NK-92 (cell line): ENCODE results near the gene SLC6A8.

Source experiments
- DNase-seq: peaks from one replicate; lab custom pipeline; 2025; ENCODE audit not compliant: unreplicated experiment; lab: John Stamatoyannopoulos, UW

The SLC6A8 gene

GRCh38 chrX:153687121-153688039 lies at the start of gene SLC6A8:
Gene SLC6A8 (plus strand): TSS chrX:153687926. CDS start chrX:153688575, 649 bp downstream.
- DNase-seq, result no peak

GRCh38 chrX:153638041-153638371 lies 49.7 kb upstream of the SLC6A8 start:
- no peak for DNase-seq

GRCh38 chrX:153638436-153639176 lies 49.1 kb upstream of the SLC6A8 start:
- DNase-seq, result no peak

GRCh38 chrX:153639177-153640044 lies 48.3 kb upstream of the SLC6A8 start:
- DNase-seq, result no peak

GRCh38 chrX:153640045-153640686 lies 47.6 kb upstream of the SLC6A8 start:
- DNase-seq, result no peak

- no peak for DNase-seq
These were observed 46.8 kb upstream of the SLC6A8 start for GRCh38 chrX:153640736-153641575.

- DNase-seq, result no peak
These were observed 46.1 kb upstream of the SLC6A8 start for GRCh38 chrX:153641627-153642026.

- DNase-seq, result no peak
These were observed 45.6 kb upstream of the SLC6A8 start for GRCh38 chrX:153642051-153642654.

- no peak for DNase-seq
These were observed 44.9 kb upstream of the SLC6A8 start for GRCh38 chrX:153642655-153643430.

- no peak for DNase-seq
These were observed 44.0 kb upstream of the SLC6A8 start for GRCh38 chrX:153643431-153644351.

- no peak for DNase-seq
These were observed 43.2 kb upstream of the SLC6A8 start for GRCh38 chrX:153644356-153645125.

- DNase-seq, result no peak
These were observed 42.6 kb upstream of the SLC6A8 start for GRCh38 chrX:153645151-153645550.

- DNase-seq, result no peak
These were observed 41.7 kb upstream of the SLC6A8 start for GRCh38 chrX:153645921-153646488.

GRCh38 chrX:153646620-153647373 lies 40.9 kb upstream of the SLC6A8 start, which contains the start of gene DUSP9:
Gene DUSP9 (plus strand): TSS chrX:153647203. CDS start chrX:153647954, 751 bp downstream.
- DNase-seq, result no peak

- DNase-seq, result no peak
These were observed 40.0 kb upstream of the SLC6A8 start for GRCh38 chrX:153647461-153648357.
